HepG2 (cell line): ENCODE measurements around the gene RABL2A. TPM values are rescaled to one million over a fixed set of nuclear protein-coding genes. Genes with fewer than 3 reads are reported as not detected.

Experiments
- AFF4 ChIP-seq: sonication (generic); formaldehyde crosslinking; IDR thresholded peaks from 2 replicates; pipeline ENCODE4 v1.4.0; 2020; ENCODE audit warnings: missing genetic modification reagents
- CHCHD3 ChIP-seq: sonication (generic); formaldehyde crosslinking; IDR thresholded peaks from 2 replicates; pipeline ENCODE4 v1.8.0; 2022; ENCODE audit warnings: mild to moderate bottlenecking, missing genetic modification reagents, moderate library complexity
- ELF3 ChIP-seq: IDR thresholded peaks from 2 replicates; pipeline ENCODE4 v1.6.1; 2016; ENCODE audit warnings: missing genetic modification reagents, missing compliant biosample characterization
- KLF15 ChIP-seq: sonication (generic); formaldehyde crosslinking; IDR thresholded peaks from 2 replicates; pipeline ENCODE4 v1.8.1; 2023; ENCODE audit warnings: borderline replicate concordance, mild to moderate bottlenecking, inconsistent platforms, missing genetic modification reagents, mixed read lengths
- KLF16 ChIP-seq, 2 experiments: sonication (generic) in 1 of 2; formaldehyde crosslinking in 1 of 2; IDR thresholded peaks; 2 replicates each; pipeline versions ENCODE4 v1.6.1 to v1.8.0; 2016 to 2023; ENCODE audit warnings: missing genetic modification reagents in 2 of 2, missing compliant biosample characterization in 1 of 2
- POGK ChIP-seq: sonication (generic); formaldehyde crosslinking; conservative IDR thresholded peaks from 2 replicates; pipeline ENCODE4 v1.8.0; 2022; ENCODE audit warnings: mild to moderate bottlenecking, moderate library complexity, missing genetic modification reagents
- SIX4 ChIP-seq: sonication (generic); formaldehyde crosslinking; IDR thresholded peaks from 2 replicates; pipeline ENCODE4 v1.4.0; 2020; ENCODE audit warnings: missing genetic modification reagents
- SOX5 ChIP-seq: IDR thresholded peaks from 2 replicates; pipeline ENCODE4 v1.6.1; 2016; ENCODE audit warnings: borderline replicate concordance
- YEATS4 ChIP-seq: sonication (generic); formaldehyde crosslinking; IDR thresholded peaks from 2 replicates; pipeline ENCODE4 v1.4.0; 2020; ENCODE audit warnings: missing genetic modification reagents, borderline replicate concordance
- ZBTB25 ChIP-seq: IDR thresholded peaks from 2 replicates; pipeline ENCODE4 v1.6.1; 2018; ENCODE audit warnings: missing genetic modification reagents
- ZFP41 ChIP-seq: sonication (generic); formaldehyde crosslinking; IDR thresholded peaks from 2 replicates; pipeline ENCODE4 v1.4.0; 2020; ENCODE audit warnings: mild to moderate bottlenecking, missing genetic modification reagents, borderline replicate concordance
- ZIK1 ChIP-seq: sonication (generic); formaldehyde crosslinking; IDR thresholded peaks from 2 replicates; pipeline ENCODE4 v1.5.0; 2020; ENCODE audit warnings: mild to moderate bottlenecking, low read depth, missing genetic modification reagents, borderline replicate concordance
- ZNF225 ChIP-seq: sonication (generic); formaldehyde crosslinking; IDR thresholded peaks from 2 replicates; pipeline ENCODE4 v1.4.0; 2020; ENCODE audit warnings: mild to moderate bottlenecking, missing genetic modification reagents
- ZNF263 ChIP-seq: sonication (generic); formaldehyde crosslinking; IDR thresholded peaks from 2 replicates; pipeline ENCODE4 v1.4.0; 2020; ENCODE audit warnings: missing genetic modification reagents
- ZNF317 ChIP-seq: sonication (generic); formaldehyde crosslinking; IDR thresholded peaks from 2 replicates; pipeline ENCODE4 v1.5.0; 2020; ENCODE audit warnings: mild to moderate bottlenecking, missing genetic modification reagents
- ZNF503 ChIP-seq: sonication (generic); formaldehyde crosslinking; IDR thresholded peaks from 2 replicates; pipeline ENCODE4 v1.4.0; 2020; ENCODE audit warnings: missing genetic modification reagents
- ZNF552 ChIP-seq: sonication (generic); formaldehyde crosslinking; IDR thresholded peaks from 2 replicates; pipeline ENCODE4 v1.9.0; 2022; ENCODE audit warnings: missing genetic modification reagents, mild to moderate bottlenecking, borderline replicate concordance
- ZNF781 ChIP-seq: sonication (generic); formaldehyde crosslinking; IDR thresholded peaks from 2 replicates; pipeline ENCODE4 v1.5.1; 2020; ENCODE audit warnings: borderline replicate concordance, mild to moderate bottlenecking, missing genetic modification reagents; ENCODE audit errors: not compliant biosample characterization
- ZNF879 ChIP-seq: sonication (generic); formaldehyde crosslinking; IDR thresholded peaks from 2 replicates; pipeline ENCODE4 v1.8.1; 2023; ENCODE audit warnings: missing genetic modification reagents
- polyA plus RNA-seq, 8 experiments: library from polyadenylated mRNA; depleted of rRNA in 3 of 8; stranded (reverse) in 7 of 8; unstranded in 1 of 8; fragments of >200 nt; fragmentation: Illumina TruSeq in 4 of 8; extraction: Trizol in 4 of 8; gene quantifications; 2 replicates each; pipeline versions ENCODE4 v1.2.1 to v1.2.3, GENCODE V29; 2011 to 2016; ENCODE audit warnings: low read depth in 4 of 8, missing spikeins in 1 of 8, mixed read lengths in 1 of 8; ENCODE audit not compliant: insufficient read depth in 1 of 8
- total RNA-seq, 5 experiments: library from RNA; depleted of rRNA; stranded (reverse); fragments of >200 nt; fragmentation: Illumina TruSeq; extraction: Trizol; gene quantifications; 2 replicates each; pipeline ENCODE4 v1.2.3, GENCODE V29; 2016; ENCODE audit warnings: low read depth in 1 of 5

Gene RABL2A
- total and polyA plus RNA-seq, 2 of the 13 experiments (the other 11 are each of a cell fraction or from before 2014, with no cell fraction given) = 9.6 to 13.4 TPM

- TF ChIP-seq ZBTB25 (CRISPR knock-in tag) = peak; percentile 71
- peak; percentile 84 for TF ChIP-seq ZNF781 (CRISPR knock-in tag)
- 0 out of 2 replicates have a peak, but pooled peaks have one; percentile 39 for TF ChIP-seq SIX4 (CRISPR knock-in tag)
- peak; percentile 67; the same call in 1 of the 2 replicates for TF ChIP-seq ZFP41 (CRISPR knock-in tag)
- peak; percentile 82; the same call in 1 of the 2 replicates for TF ChIP-seq AFF4 (CRISPR knock-in tag)
- TF ChIP-seq ZNF879 (CRISPR knock-in tag) = peak; percentile 88; the same call in 1 of the 2 replicates
- peak; percentile 70; the same call in 1 of the 2 replicates for TF ChIP-seq ZNF225 (CRISPR knock-in tag)
- peak; percentile 81; the same call in 1 of the 2 replicates for TF ChIP-seq POGK
- peak; percentile 84 for TF ChIP-seq ZNF503 (CRISPR knock-in tag)
- peak; percentile 61 for TF ChIP-seq ZNF263 (CRISPR knock-in tag)
- TF ChIP-seq SOX5 (CRISPR knock-in tag) = peak; percentile 69; the same call in 1 of the 2 replicates
- TF ChIP-seq KLF16 (CRISPR knock-in tag; IDR thresholded peaks at IDR 0.05) = peak in 1 of 2 experiments; percentile 85; a peak in 2 of 4 replicates
- TF ChIP-seq ZIK1 (CRISPR knock-in tag) = peak; percentile 78
- peak; percentile 89; the same call in 1 of the 2 replicates for TF ChIP-seq ZNF552 (CRISPR knock-in tag)
- TF ChIP-seq ELF3 (CRISPR knock-in tag) = peak; percentile 74
- 0 out of 2 replicates have a peak, but pooled peaks have one; percentile 64 for TF ChIP-seq KLF15 (CRISPR knock-in tag)
- peak; percentile 77; the same call in 1 of the 2 replicates for TF ChIP-seq CHCHD3 (CRISPR knock-in tag)
- peak; percentile 19; the same call in 1 of the 2 replicates for TF ChIP-seq YEATS4
- TF ChIP-seq ZNF317 = 0 out of 2 replicates have a peak, but pooled peaks have one; percentile 63
Observed at GRCh38 chr2:113604085-113604477, 23.0 kb upstream of the RABL2A start (continued).
